GM21423 (cell line): Measurements from ENCODE around the gene KISS1.

Experiments used
- ATAC-seq: cut with Tn5 transposase; IDR thresholded peaks from one replicate; pipeline ENCODE4 v1.9.1; 2021; ENCODE audit warnings: mild to moderate bottlenecking, moderate library complexity; ENCODE audit not compliant: unreplicated experiment

Gene KISS1

GRCh38 chr1:204194080-204194479 lies 2.2 kb downstream of the KISS1 start:
- ATAC-seq: no peak

DNA sequence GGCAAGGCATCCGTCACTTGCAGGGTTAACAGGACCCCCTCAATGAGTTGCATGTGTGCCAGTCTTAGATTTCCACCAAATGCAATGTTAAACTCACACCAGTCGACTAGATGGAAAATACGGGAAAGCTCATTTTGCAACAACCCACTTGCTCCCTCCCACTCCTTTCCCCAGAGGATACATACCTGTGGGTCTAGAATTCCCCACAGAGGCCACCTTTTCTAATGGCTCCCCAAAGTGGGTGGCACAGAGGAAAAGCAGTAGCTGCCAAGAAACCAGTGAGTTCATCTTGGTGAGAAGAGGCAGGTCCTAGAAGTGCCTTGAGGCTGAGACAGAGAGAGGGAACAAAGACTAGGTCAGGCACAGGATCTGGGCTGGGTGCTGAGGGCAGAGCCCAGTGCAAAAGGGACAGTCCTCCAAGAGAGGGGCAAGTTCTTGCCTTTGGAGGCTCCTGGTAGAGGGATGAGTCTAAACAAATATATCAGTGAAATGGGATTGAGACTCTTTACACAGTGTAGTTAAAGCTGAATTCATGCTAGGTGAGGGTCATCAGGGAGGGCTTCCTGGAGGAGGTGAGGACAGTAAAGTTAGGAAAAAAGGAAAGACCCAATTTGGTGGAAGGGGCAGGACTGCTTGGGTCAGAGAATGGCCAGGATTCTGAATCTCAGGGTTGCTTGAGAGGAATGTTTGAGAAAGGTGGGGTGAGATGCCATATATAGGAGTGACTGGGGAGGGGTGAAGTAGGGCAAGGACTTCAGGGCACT lies 3.5 kb downstream of the KISS1 start:
- no peak for ATAC-seq

GRCh38 chr1:204192046-204192445 lies 4.2 kb downstream of the KISS1 start:
- ATAC-seq: no peak

DNA sequence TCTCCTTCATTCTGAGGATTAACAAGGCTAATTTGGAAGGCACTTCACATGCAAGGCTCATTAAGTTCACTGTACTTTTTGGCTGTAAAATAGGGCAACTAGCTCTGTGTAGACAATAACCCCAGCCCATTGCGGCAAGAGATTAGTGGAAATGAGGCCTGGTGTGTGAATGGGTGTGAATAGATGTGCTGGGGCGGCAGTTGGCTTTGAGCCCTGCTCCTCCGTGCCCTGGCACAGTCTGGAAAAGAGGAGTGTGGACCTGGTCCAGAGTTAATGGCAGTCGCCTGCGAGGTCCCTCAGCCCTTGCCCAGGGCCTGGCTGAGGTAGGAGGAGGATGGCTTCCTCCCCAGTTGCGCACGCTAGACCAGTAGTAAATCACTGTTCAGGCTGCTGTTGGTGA lies 4.8 kb downstream of the KISS1 start:
- ATAC-seq: no peak

DNA sequence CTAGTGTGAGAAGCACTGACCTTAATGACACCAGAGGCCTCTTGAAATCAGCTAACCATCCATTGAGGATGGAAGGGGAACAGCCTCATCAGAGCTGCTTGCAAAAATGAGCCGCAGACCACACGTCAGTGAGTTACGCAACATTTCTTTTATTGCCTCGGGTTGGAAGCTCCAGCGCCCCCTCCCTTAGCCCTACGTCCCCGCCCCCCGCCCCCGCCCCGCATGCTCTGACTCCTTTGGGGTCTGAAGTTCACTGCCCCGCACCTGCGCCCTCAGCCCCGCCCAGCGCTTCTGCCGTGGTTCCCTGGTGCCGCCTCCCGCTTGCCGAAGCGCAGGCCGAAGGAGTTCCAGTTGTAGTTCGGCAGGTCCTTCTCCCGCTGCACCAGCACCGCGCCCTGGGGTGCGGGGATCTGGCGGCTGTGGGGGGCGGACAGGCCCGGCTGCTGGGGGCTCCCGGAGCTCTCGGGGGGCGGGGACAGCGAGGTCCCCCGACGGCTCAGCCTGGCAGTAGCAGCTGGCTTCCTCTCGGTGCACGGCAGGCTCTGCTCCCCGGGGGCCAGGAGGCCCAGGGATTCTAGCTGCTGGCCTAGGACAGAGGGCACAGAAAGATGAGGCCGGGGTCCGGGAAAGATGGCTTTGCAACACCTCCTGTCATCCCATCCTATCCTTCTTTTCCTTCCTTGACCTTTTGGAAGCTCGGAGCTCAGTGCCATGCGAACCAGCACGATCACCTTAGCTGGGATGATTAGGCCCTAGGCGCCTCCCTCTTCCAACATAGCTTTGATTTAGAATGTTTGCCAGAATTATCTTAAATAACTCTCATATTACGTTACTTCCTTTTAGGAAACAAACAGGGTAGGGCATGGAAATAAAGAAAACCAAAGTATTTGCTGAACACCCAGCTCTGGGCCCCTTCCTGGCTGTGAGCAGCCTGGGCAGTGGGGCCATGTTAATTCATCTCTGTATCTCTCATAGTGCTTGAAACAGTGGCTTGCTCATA lies 5.8 kb downstream of the KISS1 start:
- no peak for ATAC-seq

- no peak for ATAC-seq
These were observed 7.2 kb downstream of the KISS1 start for GRCh38 chr1:204188959-204189639.

DNA sequence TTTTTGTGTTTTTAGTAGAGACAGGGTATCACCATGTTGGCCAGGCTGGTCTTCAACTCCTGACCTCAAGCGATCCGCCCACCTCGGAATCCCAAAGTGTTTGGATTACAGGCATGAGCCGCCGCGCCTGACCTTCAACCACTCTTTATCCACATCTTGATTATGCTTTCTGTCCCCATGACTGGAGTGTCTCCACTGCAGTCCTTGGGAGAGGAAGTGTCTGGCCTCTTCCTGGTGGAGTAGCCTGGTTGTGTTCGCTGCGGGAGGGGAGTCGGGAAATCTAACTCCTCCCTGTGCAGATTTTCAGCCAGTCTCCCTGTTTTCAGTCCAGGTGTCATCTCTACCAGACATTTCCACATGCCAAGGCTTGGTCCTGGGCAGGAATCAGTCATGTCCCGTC lies 9.7 kb downstream of the KISS1 start:
- no peak for ATAC-seq

DNA sequence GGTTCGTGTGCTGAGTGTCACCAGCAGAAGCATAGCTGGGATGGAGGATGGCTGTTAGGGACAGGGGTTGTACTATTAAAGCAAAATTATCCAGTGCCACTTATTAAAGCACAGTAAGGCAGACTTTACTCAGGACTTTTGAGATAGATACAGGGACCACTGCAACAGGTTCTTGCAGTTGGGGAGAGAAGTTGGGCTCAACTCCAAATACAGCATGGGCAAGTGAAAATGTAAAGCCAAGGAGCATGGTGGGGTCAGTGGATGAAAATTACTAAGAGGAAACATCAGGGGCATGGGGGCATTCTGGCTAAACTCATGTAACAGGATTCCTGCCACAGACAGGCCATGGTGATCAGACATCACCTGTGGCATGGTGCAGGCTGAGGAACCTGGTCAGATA lies 15.2 kb downstream of the KISS1 start:
- ATAC-seq: no peak

DNA sequence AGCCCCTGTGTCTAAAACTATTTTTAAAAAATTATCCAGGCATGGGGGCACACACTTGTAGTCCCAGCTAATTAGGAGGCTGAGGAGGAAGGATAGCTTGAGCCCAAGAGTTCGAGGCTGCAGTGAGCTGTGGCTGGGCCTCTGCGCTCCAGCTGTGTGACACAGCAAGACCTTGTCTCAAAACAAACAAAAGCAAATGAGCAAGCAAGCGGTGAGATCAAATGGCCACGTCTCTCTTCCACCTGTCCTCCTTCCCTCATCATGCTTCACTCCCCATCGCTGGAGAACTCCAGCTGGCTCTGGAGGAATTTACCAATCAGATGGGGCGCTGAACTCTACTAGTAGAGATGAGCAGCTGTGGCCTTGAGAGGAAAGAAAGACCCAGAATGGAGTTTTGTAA lies 16.2 kb downstream of the KISS1 start:
- ATAC-seq: no peak

DNA sequence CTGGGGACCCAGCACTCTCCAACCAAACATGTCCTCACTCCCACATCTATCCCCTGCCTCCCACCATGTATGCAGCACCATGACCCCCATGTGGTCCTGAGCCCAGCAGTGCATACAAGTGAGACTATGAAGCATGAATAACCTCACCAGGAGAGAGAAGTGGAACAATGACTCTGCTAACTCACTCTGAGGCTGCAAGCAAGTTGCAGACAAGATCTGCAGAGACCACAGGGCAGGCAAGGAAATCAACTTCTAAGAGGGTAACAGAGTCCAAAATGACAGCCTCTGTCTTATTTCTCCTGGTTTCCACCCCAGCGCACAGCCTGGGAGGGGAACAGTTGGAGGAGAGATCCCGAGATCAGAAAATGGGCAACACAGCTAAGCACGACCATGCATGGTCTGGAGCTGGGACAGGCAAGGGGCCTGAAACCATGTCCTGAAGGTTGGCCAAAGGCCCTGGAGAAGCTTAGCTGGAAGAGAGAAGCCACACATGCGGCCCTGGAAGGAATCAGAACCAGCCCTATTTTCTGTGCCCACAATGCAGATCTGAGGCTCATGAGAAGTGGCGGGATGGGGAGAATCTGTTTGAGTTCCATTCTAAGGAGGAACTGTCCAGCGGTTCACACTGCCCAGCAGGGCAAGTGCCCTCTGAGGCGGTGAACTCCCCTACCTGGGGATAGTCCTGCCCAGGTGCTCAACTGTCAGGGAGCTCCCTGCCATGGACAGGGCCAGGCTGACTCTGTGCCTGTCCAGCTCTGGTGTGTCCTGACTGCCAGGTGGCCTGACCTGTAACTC lies 17.6 kb downstream of the KISS1 start:
- ATAC-seq: no peak

GRCh38 chr1:204177133-204177532 lies 19.2 kb downstream of the KISS1 start:
- ATAC-seq: no peak

- ATAC-seq: no peak
These were observed 20.2 kb downstream of the KISS1 start for GRCh38 chr1:204176049-204176448.

- ATAC-seq: no peak
These were observed 21.3 kb downstream of the KISS1 start for GRCh38 chr1:204174958-204175357.

GRCh38 chr1:204172404-204173029 lies 23.8 kb downstream of the KISS1 start:
- ATAC-seq: no peak

- ATAC-seq: no peak
These were observed 24.5 kb downstream of the KISS1 start for GRCh38 chr1:204171751-204172178.

- no peak for ATAC-seq
These were observed 25.7 kb downstream of the KISS1 start for GRCh38 chr1:204170494-204171155.

- ATAC-seq: no peak
These were observed 26.4 kb downstream of the KISS1 start for GRCh38 chr1:204169858-204170257.

DNA sequence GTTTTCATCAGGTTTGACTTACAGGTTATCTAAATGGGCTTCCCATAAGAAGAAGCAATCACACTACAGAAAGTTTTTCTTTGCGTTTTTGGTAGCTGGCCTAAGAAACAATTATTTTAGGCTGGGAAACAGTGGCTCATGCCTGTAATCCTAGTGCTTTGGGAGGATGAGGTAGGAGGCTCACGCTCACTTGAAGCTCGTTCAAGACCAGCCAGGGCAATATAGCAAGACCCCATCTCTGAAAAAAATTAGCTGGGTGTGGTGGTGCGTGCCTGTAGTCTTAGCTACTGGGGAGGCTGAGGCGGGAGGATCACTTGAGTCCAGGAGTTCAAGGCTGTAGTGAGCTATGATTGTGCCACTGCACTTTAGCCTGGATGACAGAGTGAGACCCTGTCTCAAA lies 28.6 kb downstream of the KISS1 start:
- ATAC-seq: no peak

DNA sequence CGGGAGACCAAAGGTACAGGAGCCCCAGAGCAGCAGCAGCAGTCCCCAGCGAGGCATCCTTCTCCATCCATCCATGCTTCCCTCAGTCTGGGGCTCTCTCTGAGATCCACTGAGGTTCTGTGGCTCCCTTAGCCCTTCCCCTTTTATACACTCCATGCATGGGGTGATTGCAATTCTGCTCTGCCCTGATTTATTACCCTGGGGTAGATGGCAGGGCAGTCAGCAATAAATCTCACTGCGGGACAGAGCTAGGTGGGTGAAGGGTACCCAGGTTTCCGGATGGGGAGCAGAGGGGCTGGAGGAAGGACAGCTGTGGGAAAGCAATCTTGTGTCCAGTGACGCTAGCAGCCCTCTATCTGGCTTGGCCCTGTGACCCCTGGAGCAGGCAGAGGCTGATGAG lies 30.1 kb downstream of the KISS1 start, which contains the start of gene REN:
REN (minus strand) TSS at position 119 of the 400 bp plus-strand sequence; CDS start at position 75, 44 bp downstream.
- no peak for ATAC-seq
